K562 (cell line): ENCODE data around the gene TRAF7. TPM values are rescaled to one million over a fixed set of nuclear protein-coding genes. Genes with fewer than 3 reads are reported as not detected.

Source experiments
- ATF4 ChIP-seq: fragments of 450-650 bp; formaldehyde crosslinking; IDR thresholded peaks from 2 replicates; pipeline ENCODE4 v1.4.0; 2022; ENCODE audit warnings: mild to moderate bottlenecking, moderate library complexity
- BACH1 ChIP-seq: fragments of 200-800 bp; sonication (Bioruptor generic); IDR thresholded peaks from 2 replicates; pipeline ENCODE4 v1.6.1; 2016; ENCODE audit warnings: missing genetic modification characterization, missing compliant biosample characterization
- BRCA1 ChIP-seq, 2 experiments: fragments of 450-650 bp in 1 of 2; sonication (generic) in 1 of 2; formaldehyde crosslinking in 1 of 2; IDR thresholded peaks; 2 replicates each; pipeline versions ENCODE4 v1.5.0 to v1.6.1; 2017 to 2020; ENCODE audit warnings: mild to moderate bottlenecking in 1 of 2, missing genetic modification reagents in 1 of 2
- CAMTA2 ChIP-seq: fragments of 250-450 bp; sonication (Bioruptor Pico); conservative IDR thresholded peaks from 2 replicates; pipeline ENCODE4 v1.5.1; 2022
- CC2D1A ChIP-seq: fragments of 450-650 bp; IDR thresholded peaks from 2 replicates; pipeline ENCODE4 v1.6.1; 2017; ENCODE audit warnings: mild to moderate bottlenecking
- ERF ChIP-seq: fragments of 450-650 bp; formaldehyde crosslinking; IDR thresholded peaks from 2 replicates; pipeline ENCODE4 v1.4.0; 2020; ENCODE audit warnings: mild to moderate bottlenecking, mixed read lengths
- FIP1L1 ChIP-seq: fragments of 200-400 bp; formaldehyde crosslinking; IDR thresholded peaks from 2 replicates; pipeline ENCODE4 v1.6.1; 2018; ENCODE audit warnings: mild to moderate bottlenecking, low read depth, low read length; ENCODE audit not compliant: poor library complexity, severe bottlenecking
- FOXK2 ChIP-seq, 2 experiments: fragments of 450-650 bp; IDR thresholded peaks in 1 of 2; conservative IDR thresholded peaks in 1 of 2; 2 replicates each; pipeline ENCODE4 v1.6.1; 2016; ENCODE audit warnings: low read depth in 2 of 2, mild to moderate bottlenecking in 1 of 2
- HLTF ChIP-seq: fragments of 450-650 bp; IDR thresholded peaks from 2 replicates; pipeline ENCODE4 v1.6.1; 2016
- IRF2 ChIP-seq: sonication (generic); formaldehyde crosslinking; IDR thresholded peaks from 2 replicates; pipeline ENCODE4 v1.8.1; 2022; ENCODE audit warnings: mild to moderate bottlenecking, missing genetic modification reagents
- KDM1A ChIP-seq, 2 experiments: fragments of 450-650 bp; IDR thresholded peaks; 2 replicates each; pipeline ENCODE4 v1.6.1; 2016; ENCODE audit warnings: mild to moderate bottlenecking in 2 of 2
- MIER1 ChIP-seq: fragments of 450-650 bp; IDR thresholded peaks from 2 replicates; pipeline ENCODE4 v1.6.1; 2016; ENCODE audit warnings: antibody characterized with exemption, mild to moderate bottlenecking, low read depth
- MTA2 ChIP-seq: fragments of 450-650 bp; IDR thresholded peaks from 2 replicates; pipeline ENCODE4 v1.6.1; 2016; ENCODE audit warnings: low read depth
- NR4A1 ChIP-seq, 2 experiments: fragments of 250-450 bp in 1 of 2; fragments of 450-650 bp in 1 of 2; sonication (Bioruptor Pico) in 1 of 2; IDR thresholded peaks; 2 replicates each; pipeline versions ENCODE4 v1.4.0 to v1.6.1; 2016 to 2020; ENCODE audit warnings: mild to moderate bottlenecking in 2 of 2, missing compliant biosample characterization in 1 of 2, missing genetic modification characterization in 1 of 2, moderate library complexity in 1 of 2
- PHB2 ChIP-seq: fragments of 450-650 bp; IDR thresholded peaks from 2 replicates; pipeline ENCODE4 v1.6.1; 2017; ENCODE audit warnings: low read depth
- RBM15 ChIP-seq: fragments of 200-400 bp; formaldehyde crosslinking; IDR thresholded peaks from 2 replicates; pipeline ENCODE4 v1.6.1; 2018; ENCODE audit warnings: mild to moderate bottlenecking, low read length, moderate library complexity; ENCODE audit not compliant: insufficient read depth
- RBM25 ChIP-seq: fragments of 200-400 bp; formaldehyde crosslinking; IDR thresholded peaks from 2 replicates; pipeline ENCODE4 v1.6.1; 2018; ENCODE audit warnings: low read length, low read depth, moderate library complexity; ENCODE audit not compliant: severe bottlenecking
- SIN3A ChIP-seq, 2 experiments: fragments of 150-350 bp in 1 of 2; IDR thresholded peaks; 2 replicates each; pipeline ENCODE4 v1.6.1; 2011 to 2016; ENCODE audit warnings: borderline replicate concordance in 2 of 2, low read depth in 2 of 2, low read length in 2 of 2, mild to moderate bottlenecking in 2 of 2, moderate library complexity in 2 of 2; ENCODE audit not compliant: control insufficient read depth in 1 of 2
- TAF1 ChIP-seq: IDR thresholded peaks from 2 replicates; pipeline ENCODE4 v1.6.1; 2011; ENCODE audit warnings: mild to moderate bottlenecking, low read length, moderate library complexity; ENCODE audit not compliant: insufficient read depth, control insufficient read depth, severe bottlenecking; ENCODE audit errors: extremely low read depth
- UBTF ChIP-seq, 2 experiments: IDR thresholded peaks; 2 replicates each; pipeline ENCODE4 v1.6.1; 2012; ENCODE audit warnings: improper control_type of control experiment in 2 of 2, low read depth in 2 of 2, low read length in 2 of 2, borderline replicate concordance in 1 of 2
- ZBTB17 ChIP-seq: fragments of 450-650 bp; formaldehyde crosslinking; IDR thresholded peaks from 2 replicates; pipeline ENCODE4 v1.4.0; 2020; ENCODE audit warnings: mild to moderate bottlenecking
- ZFP91 ChIP-seq: sonication (generic); formaldehyde crosslinking; IDR thresholded peaks from 2 replicates; pipeline ENCODE4 v1.8.0; 2022; ENCODE audit warnings: mild to moderate bottlenecking, missing genetic modification reagents
- ZKSCAN8 ChIP-seq: fragments of 200-800 bp; sonication (Bioruptor generic); IDR thresholded peaks from 2 replicates; pipeline ENCODE4 v1.6.1; 2016; ENCODE audit warnings: missing genetic modification characterization, missing compliant biosample characterization
- ZNF12 ChIP-seq: sonication (generic); formaldehyde crosslinking; IDR thresholded peaks from 2 replicates; pipeline ENCODE4 v1.4.0; 2020; ENCODE audit warnings: mild to moderate bottlenecking, missing genetic modification reagents
- ZNF133 ChIP-seq: fragments of 250-450 bp; sonication (Bioruptor Pico); IDR thresholded peaks from 2 replicates; pipeline ENCODE4 v1.4.0; 2020; ENCODE audit warnings: mild to moderate bottlenecking
- ZNF197 ChIP-seq: fragments of 200-800 bp; sonication (Bioruptor generic); IDR thresholded peaks from 2 replicates; pipeline ENCODE4 v1.6.1; 2016; ENCODE audit warnings: low read depth, missing genetic modification characterization, missing compliant biosample characterization
- ZNF830 ChIP-seq: fragments of 250-450 bp; sonication (Bioruptor Pico); IDR thresholded peaks from 2 replicates; pipeline ENCODE4 v1.5.0; 2021; ENCODE audit warnings: mild to moderate bottlenecking
- polyA plus RNA-seq, 8 experiments: library from polyadenylated mRNA; depleted of rRNA in 4 of 8; stranded (reverse) in 5 of 8; unstranded in 3 of 8; fragments of >200 nt; fragmentation: Nextera tagmentation in 2 of 8; fragmentation: Illumina TruSeq in 1 of 8; extraction: Ambion mirVana in 2 of 8; extraction: Trizol in 1 of 8; gene quantifications; 2 replicates each; pipeline versions ENCODE4 v1.2.1 to v1.2.3, GENCODE V29; 2011 to 2014; ENCODE audit warnings: inconsistent platforms in 1 of 8, missing spikeins in 1 of 8
- total RNA-seq, 7 experiments: library from RNA; depleted of rRNA in 6 of 7; stranded (reverse); fragments of >200 nt in 6 of 7; fragmentation: Illumina TruSeq in 2 of 7; extraction: Trizol in 2 of 7; gene quantifications; 2 replicates each; pipeline versions ENCODE4 v1.2.1 to v1.2.3, GENCODE V29; 2011 to 2021; ENCODE audit warnings: low replicate concordance in 1 of 7

Gene TRAF7
- total and polyA plus RNA-seq, 9 of the 15 experiments (the other 6 are each of a cell fraction or from before 2014, with no cell fraction given), result 1.1 to 113 (median 41.6) TPM

- TF ChIP-seq MTA2, result no peak
- no peak for TF ChIP-seq RBM15
- TF ChIP-seq BRCA1 (IDR thresholded peaks at IDR 0.05), result no peak
- no peak for TF ChIP-seq BRCA1 (CRISPR knock-in tag; IDR thresholded peaks at IDR 0.05)
- TF ChIP-seq ATF4 (CRISPR knock-in tag), result no peak
- no peak for TF ChIP-seq ZBTB17 (CRISPR knock-in tag)
- TF ChIP-seq CC2D1A, result no peak
- no peak for TF ChIP-seq ZFP91 (CRISPR knock-in tag)
- no peak for TF ChIP-seq PHB2
- peak; percentile 100 for TF ChIP-seq RBM25
- TF ChIP-seq IRF2 (CRISPR knock-in tag), result no peak
- peak; percentile 97 for TF ChIP-seq BACH1 (tag)
- no peak for TF ChIP-seq KDM1A (IDR thresholded peaks at IDR 0.05)
- 0 out of 2 replicates have a peak, but pooled peaks have one; percentile 97 for TF ChIP-seq ZNF197 (CRISPR knock-in tag)
- TF ChIP-seq ERF (CRISPR knock-in tag), result peak; percentile 96; the same call in 1 of the 2 replicates
- TF ChIP-seq CAMTA2 (CRISPR knock-in tag), result no peak
- peak; percentile 97; the same call in 1 of the 2 replicates for TF ChIP-seq ZKSCAN8 (CRISPR knock-in tag)
- no peak for TF ChIP-seq NR4A1 (CRISPR knock-in tag; IDR thresholded peaks at IDR 0.05)
- no peak for TF ChIP-seq NR4A1 (tag; IDR thresholded peaks at IDR 0.05)
- no peak for TF ChIP-seq MIER1
- no peak for TF ChIP-seq FOXK2 (conservative IDR thresholded peaks at IDR 0.05 in 1 of 2, IDR thresholded peaks at IDR 0.05 in 1 of 2; ENCODE audit: low read depth in 2 of 2)
- TF ChIP-seq HLTF, result no peak
- no peak for TF ChIP-seq ZNF12 (CRISPR knock-in tag)
- no peak for TF ChIP-seq SIN3A (IDR thresholded peaks at IDR 0.05; ENCODE audit: borderline replicate concordance in 2 of 2, control insufficient read depth in 1 of 2, low read depth in 2 of 2, low read length in 2 of 2)
- TF ChIP-seq UBTF (IDR thresholded peaks at IDR 0.05; ENCODE audit: borderline replicate concordance in 1 of 2, low read depth in 2 of 2, low read length in 2 of 2), result 0 out of 4 replicates have a peak, but pooled peaks of 1 of the 2 experiments have one; percentile 1
- TF ChIP-seq ZNF133, result no peak
- no peak for TF ChIP-seq TAF1
- no peak for TF ChIP-seq ZNF830 (CRISPR knock-in tag)
- TF ChIP-seq FIP1L1, result no peak
Observed at GRCh38 chr16:2214719-2214968, 59.1 kb downstream of the TRAF7 start, which contains the start of gene PGP (continued).
